Measurements from ENCODE around the gene STK17B.

- TF ChIP-seq CTCF (conservative IDR thresholded peaks at IDR 0.05; ENCODE audit: low read length) (no peak), EZH2phosphoT487 (IDR thresholded peaks at IDR 0.05; ENCODE audit: borderline replicate concordance, low read depth, low read length) (no peak)
Measured at GRCh38 chr2:196214156-196214555, 42.8 kb upstream of the STK17B start.

Measured in OCI-LY7 (cell line).